ENCODE data around the gene HSF2BP.

Gene HSF2BP

GRCh38 chr21:43694437-43695079 is 35.3 kb upstream of the HSF2BP start:
- Histone ChIP-seq H3K36me3 (ENCODE audit: control insufficient read depth in 1 of 2, insufficient read depth in 2 of 2, low read length in 2 of 2) (peaks cover 17 to 63% of the 10 kb centered on the region in 2 donors), H3K27ac (ENCODE audit: low read length) (no peak overlapping the region)

DNA sequence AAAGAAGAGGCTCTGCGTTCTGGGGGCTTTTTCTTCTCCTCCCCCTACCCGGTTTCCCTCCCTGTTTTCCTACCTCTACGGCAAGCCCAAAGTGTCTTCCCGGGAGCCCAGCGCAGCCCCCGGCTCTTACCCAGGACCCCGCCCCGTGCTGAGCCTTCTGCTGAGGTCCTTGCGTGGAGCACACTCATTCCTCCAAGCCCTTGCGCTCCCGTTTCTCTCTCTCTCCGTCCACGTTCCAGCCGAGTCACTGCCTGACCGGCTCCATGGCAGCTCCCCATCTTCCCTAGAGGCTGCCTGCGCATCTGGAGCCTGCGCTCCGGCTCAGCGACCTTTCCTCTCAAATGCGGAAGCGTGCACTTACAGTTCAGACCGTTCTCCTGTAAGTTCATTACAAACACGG is 34.7 kb upstream of the HSF2BP start:
- Histone ChIP-seq H3K4me3 (ENCODE audit: low read depth in 1 of 2, low read length in 2 of 2) (no peak overlapping the region), H3K36me3 (ENCODE audit: control insufficient read depth in 1 of 2, insufficient read depth in 2 of 2, low read length in 2 of 2) (peaks cover 22 to 68% of the 10 kb centered on the region in 2 donors), H3K27ac (ENCODE audit: low read length) (no peak overlapping the region), H3K27me3 (ENCODE audit: low read depth, low read length) (no peaks in the 10 kb centered on the region), H3K4me1 (ENCODE audit: control insufficient read depth in 1 of 2, insufficient read depth in 2 of 2, low read length in 2 of 2) (no peaks in the 10 kb centered on the region), H3K9me3 (ENCODE audit: control insufficient read depth in 1 of 2, low read length in 2 of 2) (no peaks in the 10 kb centered on the region)

More at GRCh38 chr21:43694437-43695079, 35.3 kb upstream of the HSF2BP start:
- Histone ChIP-seq H3K27me3 (ENCODE audit: low read depth, low read length) (no peaks in the 10 kb centered on the region), H3K4me1 (ENCODE audit: control insufficient read depth in 1 of 2, insufficient read depth in 2 of 2, low read length in 2 of 2) (no peaks in the 10 kb centered on the region), H3K4me3 (ENCODE audit: low read depth in 1 of 2, low read length in 2 of 2) (no peak overlapping the region), H3K9me3 (ENCODE audit: control insufficient read depth in 1 of 2, low read length in 2 of 2) (no peaks in the 10 kb centered on the region)

- H3K4me1 ChIP-seq (ENCODE audit: control insufficient read depth in 1 of 2, insufficient read depth in 2 of 2, low read length in 2 of 2): no peaks in the 10 kb centered on the region
- no peak overlapping the region for H3K4me3 ChIP-seq (ENCODE audit: low read depth in 1 of 2, low read length in 2 of 2)
- H3K27ac ChIP-seq (ENCODE audit: low read length): no peak overlapping the region
- no peaks in the 10 kb centered on the region for H3K9me3 ChIP-seq (ENCODE audit: control insufficient read depth in 1 of 2, low read length in 2 of 2)
- peaks cover 25 to 78% of the 10 kb centered on the region in 2 donors for H3K36me3 ChIP-seq (ENCODE audit: control insufficient read depth in 1 of 2, insufficient read depth in 2 of 2, low read length in 2 of 2)
- H3K27me3 ChIP-seq (ENCODE audit: low read depth, low read length): no peaks in the 10 kb centered on the region
Measured at GRCh38 chr21:43692949-43693348, 33.7 kb upstream of the HSF2BP start.

GRCh38 chr21:43691801-43692200 is 32.5 kb upstream of the HSF2BP start:
- H3K9me3 ChIP-seq (ENCODE audit: control insufficient read depth in 1 of 2, low read length in 2 of 2): no peaks in the 10 kb centered on the region
- H3K36me3 ChIP-seq (ENCODE audit: control insufficient read depth in 1 of 2, insufficient read depth in 2 of 2, low read length in 2 of 2): peaks cover 32 to 89% of the 10 kb centered on the region in 2 donors
- H3K4me1 ChIP-seq (ENCODE audit: control insufficient read depth in 1 of 2, insufficient read depth in 2 of 2, low read length in 2 of 2): no peaks in the 10 kb centered on the region
- H3K27ac ChIP-seq (ENCODE audit: low read length): no peak overlapping the region
- H3K27me3 ChIP-seq (ENCODE audit: low read depth, low read length): no peaks in the 10 kb centered on the region
- no peak overlapping the region for H3K4me3 ChIP-seq (ENCODE audit: low read depth in 1 of 2, low read length in 2 of 2)

DNA sequence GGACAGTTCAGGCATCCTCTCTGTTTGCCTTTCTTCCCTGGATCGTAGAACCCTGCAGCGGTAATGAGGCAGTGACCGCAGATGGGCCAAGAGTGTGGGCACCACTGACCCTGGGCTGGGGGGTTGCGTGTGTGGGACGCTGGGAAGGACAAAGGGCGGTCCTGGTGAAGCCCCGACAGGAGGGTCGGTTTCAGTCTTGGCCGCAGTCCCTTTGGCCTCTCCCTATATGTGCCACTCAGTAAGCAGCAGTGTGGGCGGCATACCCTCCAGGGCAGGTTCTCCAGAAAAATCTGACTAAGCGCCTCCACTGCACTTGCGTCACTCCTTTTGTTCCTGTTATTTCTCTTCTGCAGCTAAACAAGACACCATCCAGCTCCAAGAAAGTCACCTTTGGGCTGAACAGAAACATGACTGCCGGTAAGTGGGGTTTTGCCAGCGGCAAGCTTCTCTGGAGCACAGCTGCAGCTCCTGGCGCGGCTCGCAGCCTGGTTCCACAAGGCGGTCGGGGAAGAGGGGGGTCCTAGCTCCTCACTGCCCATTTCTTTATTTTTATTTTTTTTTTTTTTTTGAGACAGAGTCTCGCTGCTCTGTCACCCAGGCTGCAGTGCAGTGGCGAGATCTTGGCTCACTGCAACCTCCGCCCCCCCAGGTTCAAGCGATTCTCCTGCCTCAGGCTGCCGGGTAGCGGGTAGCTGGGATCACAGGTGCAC is 32.0 kb upstream of the HSF2BP start:
- H3K36me3 ChIP-seq (ENCODE audit: control insufficient read depth in 1 of 2, insufficient read depth in 2 of 2, low read length in 2 of 2): peaks cover 37 to 90% of the 10 kb centered on the region in 2 donors
- H3K4me3 ChIP-seq (ENCODE audit: low read depth in 1 of 2, low read length in 2 of 2): no peak overlapping the region

DNA sequence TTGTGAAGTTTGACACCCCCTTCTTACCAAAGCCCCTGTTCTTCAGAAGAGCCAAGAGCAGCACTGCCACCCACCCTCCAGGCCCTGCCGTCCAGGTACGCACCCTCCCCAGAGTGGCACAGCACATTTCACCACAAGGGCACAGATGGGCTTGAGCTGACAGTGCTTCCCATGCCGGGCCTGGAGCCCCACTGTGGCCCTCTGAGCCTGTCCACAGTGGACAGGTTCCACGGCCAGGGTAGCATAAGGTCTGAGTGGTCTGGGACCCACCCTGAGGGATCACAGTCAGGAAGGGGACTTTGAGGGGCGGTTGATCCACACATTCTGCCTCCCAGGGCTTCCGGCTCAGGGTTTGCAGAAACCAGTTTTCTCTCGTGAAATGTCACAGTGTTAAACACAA is 31.1 kb upstream of the HSF2BP start:
- no peaks in the 10 kb centered on the region for H3K27me3 ChIP-seq (ENCODE audit: low read depth, low read length)
- peaks cover 44 to 93% of the 10 kb centered on the region in 2 donors for H3K36me3 ChIP-seq (ENCODE audit: control insufficient read depth in 1 of 2, insufficient read depth in 2 of 2, low read length in 2 of 2)
- no peaks in the 10 kb centered on the region for H3K9me3 ChIP-seq (ENCODE audit: control insufficient read depth in 1 of 2, low read length in 2 of 2)
- H3K4me3 ChIP-seq (ENCODE audit: low read depth in 1 of 2, low read length in 2 of 2): no peak overlapping the region
- no peak overlapping the region for H3K27ac ChIP-seq (ENCODE audit: low read length)
- H3K4me1 ChIP-seq (ENCODE audit: control insufficient read depth in 1 of 2, insufficient read depth in 2 of 2, low read length in 2 of 2): no peaks in the 10 kb centered on the region

More for the DNA sequence above, 32.0 kb upstream of the HSF2BP start:
- no peaks in the 10 kb centered on the region for H3K4me1 ChIP-seq (ENCODE audit: control insufficient read depth in 1 of 2, insufficient read depth in 2 of 2, low read length in 2 of 2)
- no peak overlapping the region for H3K27ac ChIP-seq (ENCODE audit: low read length)
- no peaks in the 10 kb centered on the region for H3K27me3 ChIP-seq (ENCODE audit: low read depth, low read length)
- H3K9me3 ChIP-seq (ENCODE audit: control insufficient read depth in 1 of 2, low read length in 2 of 2): no peaks in the 10 kb centered on the region

- Histone ChIP-seq H3K4me1 (ENCODE audit: control insufficient read depth in 1 of 2, insufficient read depth in 2 of 2, low read length in 2 of 2) (no peaks in the 10 kb centered on the region), H3K4me3 (ENCODE audit: low read depth in 1 of 2, low read length in 2 of 2) (no peak overlapping the region), H3K36me3 (ENCODE audit: control insufficient read depth in 1 of 2, insufficient read depth in 2 of 2, low read length in 2 of 2) (peaks cover 50 to 98% of the 10 kb centered on the region in 2 donors), H3K27ac (ENCODE audit: low read length) (no peak overlapping the region), H3K9me3 (ENCODE audit: control insufficient read depth in 1 of 2, low read length in 2 of 2) (no peaks in the 10 kb centered on the region), H3K27me3 (ENCODE audit: low read depth, low read length) (no peaks in the 10 kb centered on the region)
Measured at GRCh38 chr21:43689556-43690337, 30.5 kb upstream of the HSF2BP start.

- no peaks in the 10 kb centered on the region for H3K27me3 ChIP-seq (ENCODE audit: low read depth, low read length)
- no peak overlapping the region for H3K27ac ChIP-seq (ENCODE audit: low read length)
- H3K9me3 ChIP-seq (ENCODE audit: control insufficient read depth in 1 of 2, low read length in 2 of 2): no peaks in the 10 kb centered on the region
- H3K4me3 ChIP-seq (ENCODE audit: low read depth in 1 of 2, low read length in 2 of 2): no peak overlapping the region
- no peaks in the 10 kb centered on the region for H3K4me1 ChIP-seq (ENCODE audit: control insufficient read depth in 1 of 2, insufficient read depth in 2 of 2, low read length in 2 of 2)
- H3K36me3 ChIP-seq (ENCODE audit: control insufficient read depth in 1 of 2, insufficient read depth in 2 of 2, low read length in 2 of 2): peaks cover 56 to 96% of the 10 kb centered on the region in 2 donors
Measured at GRCh38 chr21:43688906-43689305, 29.6 kb upstream of the HSF2BP start.

DNA sequence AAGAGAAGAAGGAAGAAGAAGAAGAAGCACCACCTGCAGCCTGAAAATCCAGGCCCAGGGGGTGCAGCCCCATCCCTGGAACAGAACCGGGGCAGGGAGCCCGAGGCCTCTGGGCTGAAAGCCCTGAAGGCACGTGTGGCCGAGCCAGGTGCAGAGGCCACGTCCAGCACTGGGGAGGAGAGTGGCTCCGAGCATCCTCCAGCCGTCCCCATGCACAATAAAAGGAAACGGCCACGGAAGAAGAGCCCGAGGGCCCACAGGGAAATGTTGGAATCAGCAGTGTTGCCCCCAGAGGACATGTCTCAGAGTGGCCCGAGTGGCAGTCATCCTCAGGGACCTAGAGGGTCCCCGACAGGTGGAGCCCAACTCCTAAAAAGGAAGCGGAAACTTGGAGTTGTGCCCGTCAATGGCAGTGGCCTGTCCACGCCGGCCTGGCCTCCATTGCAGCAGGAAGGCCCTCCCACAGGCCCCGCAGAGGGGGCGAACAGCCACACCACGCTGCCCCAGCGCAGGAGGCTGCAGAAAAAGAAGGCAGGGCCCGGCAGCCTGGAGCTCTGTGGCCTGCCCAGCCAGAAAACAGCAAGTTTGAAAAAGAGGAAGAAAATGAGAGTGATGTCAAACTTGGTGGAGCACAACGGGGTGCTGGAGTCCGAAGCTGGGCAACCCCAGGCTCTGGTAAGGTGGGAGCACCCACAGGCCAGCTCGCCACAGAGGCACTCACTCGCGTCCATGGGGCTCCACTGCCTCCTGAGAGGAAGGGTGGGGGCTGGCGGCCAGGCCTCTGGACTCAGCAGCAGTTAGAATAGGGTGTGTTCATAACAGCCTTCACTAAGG is 28.5 kb upstream of the HSF2BP start:
- Histone ChIP-seq H3K4me1 (ENCODE audit: control insufficient read depth in 1 of 2, insufficient read depth in 2 of 2, low read length in 2 of 2) (no peaks in the 10 kb centered on the region), H3K9me3 (ENCODE audit: control insufficient read depth in 1 of 2, low read length in 2 of 2) (no peaks in the 10 kb centered on the region), H3K27ac (ENCODE audit: low read length) (no peak overlapping the region), H3K36me3 (ENCODE audit: control insufficient read depth in 1 of 2, insufficient read depth in 2 of 2, low read length in 2 of 2) (peaks cover 61 to 94% of the 10 kb centered on the region in 2 donors), H3K27me3 (ENCODE audit: low read depth, low read length) (no peaks in the 10 kb centered on the region), H3K4me3 (ENCODE audit: low read depth in 1 of 2, low read length in 2 of 2) (no peak overlapping the region)

- Histone ChIP-seq H3K4me1 (ENCODE audit: control insufficient read depth in 1 of 2, insufficient read depth in 2 of 2, low read length in 2 of 2) (no peaks in the 10 kb centered on the region), H3K4me3 (ENCODE audit: low read depth in 1 of 2, low read length in 2 of 2) (no peak overlapping the region), H3K36me3 (ENCODE audit: control insufficient read depth in 1 of 2, insufficient read depth in 2 of 2, low read length in 2 of 2) (peaks cover 63 to 94% of the 10 kb centered on the region in 2 donors), H3K27me3 (ENCODE audit: low read depth, low read length) (no peaks in the 10 kb centered on the region), H3K27ac (ENCODE audit: low read length) (no peak overlapping the region), H3K9me3 (ENCODE audit: control insufficient read depth in 1 of 2, low read length in 2 of 2) (no peaks in the 10 kb centered on the region)
Measured at GRCh38 chr21:43686811-43687565, 27.7 kb upstream of the HSF2BP start.
